ENCODE measurements around the gene OSBP2.

OSBP2 gene

DNA sequence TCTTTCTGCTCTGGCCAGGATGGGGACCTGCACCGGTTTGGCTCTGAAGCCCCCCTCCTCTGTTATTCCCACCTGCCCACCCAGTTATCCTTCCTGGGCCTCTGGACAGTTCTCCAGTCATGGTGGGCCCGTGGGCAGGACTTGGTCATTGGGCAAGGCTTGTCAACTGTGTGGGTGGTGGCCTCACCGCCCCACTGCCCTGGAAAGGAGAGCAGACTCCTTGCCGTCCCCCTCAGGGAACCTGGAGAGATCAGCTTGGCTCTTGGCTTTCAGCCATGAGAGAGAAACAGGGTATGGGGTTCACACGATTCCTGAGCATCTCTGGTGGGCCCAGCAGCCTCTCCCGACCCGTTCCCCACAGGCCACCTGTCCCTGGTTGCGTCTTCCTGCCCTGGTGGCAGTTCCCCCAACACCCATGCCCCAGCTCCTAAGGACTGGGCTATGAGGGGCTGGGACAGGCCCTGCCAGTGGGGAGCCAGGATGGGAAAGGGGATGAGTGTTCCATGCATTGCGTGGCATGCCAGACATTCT, 181.6 kb downstream of the OSBP2 start:
- Mint-ChIP-seq H3K27me3 (no peaks in the 10 kb centered on the region), H3K4me3 (no peak overlapping the region), H3K4me1 (no peaks in the 10 kb centered on the region), H3K27ac (no peak overlapping the region), H3K9me3 (no peaks in the 10 kb centered on the region)
- no peak for DNase-seq
- ATAC-seq: no peak

DNA sequence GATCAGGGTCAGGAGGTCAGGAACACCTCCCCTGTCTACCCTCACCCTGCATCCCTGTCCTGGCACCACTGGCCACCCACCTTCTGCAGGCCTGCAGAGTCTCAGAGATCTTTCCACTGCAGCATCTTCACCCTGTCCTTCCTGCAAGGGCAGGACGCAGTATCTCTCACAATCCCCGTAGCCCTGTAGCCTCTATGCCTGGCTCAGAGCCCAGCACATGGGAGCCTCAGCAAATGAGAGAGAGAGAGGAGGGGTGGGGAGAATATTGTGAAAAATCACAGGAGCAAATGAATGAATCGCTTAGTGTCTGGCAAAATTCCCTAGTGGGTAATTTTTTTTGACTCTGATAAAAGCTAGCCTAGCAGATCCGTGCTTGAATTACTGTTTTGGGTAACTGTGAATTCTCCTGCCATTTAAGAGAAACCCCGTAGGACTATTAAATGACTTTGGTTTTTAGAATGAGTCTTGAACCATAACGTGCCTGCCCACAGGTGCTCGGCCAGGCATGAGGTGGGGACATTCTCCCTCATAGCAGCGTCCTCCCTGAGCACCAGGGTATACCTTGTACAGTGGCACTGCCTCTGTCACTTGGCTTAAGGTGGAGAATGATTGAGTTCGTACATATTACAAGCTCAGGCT, 182.4 kb downstream of the OSBP2 start:
- no peak overlapping the region for H3K4me3 Mint-ChIP-seq
- DNase-seq: no peak
- ATAC-seq: no peak
- H3K9me3 Mint-ChIP-seq: no peaks in the 10 kb centered on the region
- H3K27ac Mint-ChIP-seq: no peak overlapping the region
- no peaks in the 10 kb centered on the region for H3K27me3 Mint-ChIP-seq
- no peaks in the 10 kb centered on the region for H3K4me1 Mint-ChIP-seq

DNA sequence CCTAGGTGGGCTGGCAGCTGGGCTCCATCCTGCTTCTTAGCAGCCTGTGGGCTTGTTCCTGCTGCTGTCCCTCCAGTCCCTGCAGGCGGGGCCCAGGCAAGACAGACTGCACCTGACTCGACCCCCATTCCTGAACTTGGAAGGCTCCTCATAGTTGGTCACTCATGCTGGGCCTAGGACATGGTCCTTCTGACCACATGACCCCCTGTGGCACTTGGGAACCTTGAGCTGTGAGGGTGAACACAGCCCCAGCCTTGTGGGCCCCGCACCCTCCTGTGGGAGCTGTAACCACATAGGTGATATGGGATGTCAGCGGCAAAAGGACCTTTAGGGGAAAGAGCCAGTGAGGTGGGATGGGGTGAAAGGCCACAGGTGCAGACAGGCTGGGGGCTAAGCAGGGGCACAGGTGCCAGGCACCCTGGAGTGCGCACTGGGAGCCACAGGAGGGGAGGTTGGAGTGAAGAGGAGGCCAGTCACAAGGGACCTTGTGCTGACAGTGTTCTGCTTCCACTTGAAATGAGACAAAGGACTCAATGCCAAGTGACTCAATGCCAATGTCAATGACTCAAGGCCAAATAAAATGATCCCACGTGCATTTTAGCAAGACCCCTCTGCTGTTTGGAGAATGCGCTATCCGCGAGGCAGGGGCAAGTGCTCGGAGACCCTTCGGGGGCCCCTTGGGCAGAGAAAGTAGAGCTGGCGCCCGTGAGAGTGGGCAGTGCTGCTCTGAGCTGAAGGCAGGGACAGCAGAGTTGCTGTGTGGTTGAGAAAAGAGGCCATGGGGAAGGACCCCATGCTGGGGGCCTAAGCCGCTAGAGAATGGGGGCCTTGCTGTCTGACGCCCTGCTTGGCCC, 183.2 kb downstream of the OSBP2 start:
- Mint-ChIP-seq H3K27ac (peak overlapping the region; percentile 36 to 52), H3K27me3 (no peaks in the 10 kb centered on the region), H3K9me3 (no peaks in the 10 kb centered on the region), H3K4me3 (no peak overlapping the region), H3K4me1 (no peaks in the 10 kb centered on the region)
- ATAC-seq (no peak), DNase-seq (no peak)

DNA sequence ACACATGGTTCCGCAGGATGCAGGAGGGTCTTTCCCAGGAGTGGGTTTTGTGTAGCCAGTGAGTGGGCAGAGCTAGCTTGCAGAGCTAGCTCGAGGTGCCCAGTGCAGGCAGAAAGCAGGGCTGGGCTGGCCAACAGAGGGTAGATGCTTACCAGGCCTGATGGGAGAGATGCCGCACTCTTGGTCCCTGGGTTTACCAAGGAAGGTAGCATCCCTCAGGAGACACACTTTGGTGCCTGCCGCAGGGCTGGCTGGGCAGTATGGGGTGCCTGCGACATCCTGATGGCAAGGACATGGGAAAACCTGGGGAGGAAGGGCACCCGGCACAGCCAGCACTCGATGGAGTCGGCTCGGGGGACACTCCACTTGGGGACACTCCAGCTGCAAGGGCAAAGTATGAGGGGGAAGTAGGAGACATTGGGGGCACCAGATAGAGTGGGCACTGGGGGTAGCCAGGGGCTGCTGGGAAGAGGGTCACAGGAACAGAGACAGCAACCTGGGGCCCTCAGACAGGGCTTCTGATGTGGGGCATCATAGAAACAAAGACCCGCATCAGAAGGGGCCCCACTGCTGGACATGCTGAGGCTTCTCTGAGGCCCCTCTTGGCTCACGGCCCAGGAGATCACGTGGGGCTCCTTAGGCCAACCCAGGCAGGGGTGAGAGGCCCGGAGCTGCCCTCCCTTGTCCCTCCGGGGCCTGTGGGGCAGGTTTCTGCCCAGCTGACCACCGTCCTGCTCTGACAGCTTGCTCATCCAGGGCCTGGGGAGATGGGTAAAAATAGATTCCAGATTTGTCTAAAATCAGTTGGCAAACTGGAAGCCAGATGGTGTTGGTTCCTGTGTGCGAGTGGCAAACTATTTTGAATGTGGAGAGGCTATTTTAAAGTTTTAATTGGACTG, 184.1 kb downstream of the OSBP2 start:
- ATAC-seq: no peak
- no peak overlapping the region for H3K4me3 Mint-ChIP-seq
- peak overlapping the region in 1 of 2 donors; percentile 35 for H3K27ac Mint-ChIP-seq
- H3K27me3 Mint-ChIP-seq: no peaks in the 10 kb centered on the region
- no peaks in the 10 kb centered on the region for H3K4me1 Mint-ChIP-seq
- no peaks in the 10 kb centered on the region for H3K9me3 Mint-ChIP-seq
- DNase-seq: no peak

DNA sequence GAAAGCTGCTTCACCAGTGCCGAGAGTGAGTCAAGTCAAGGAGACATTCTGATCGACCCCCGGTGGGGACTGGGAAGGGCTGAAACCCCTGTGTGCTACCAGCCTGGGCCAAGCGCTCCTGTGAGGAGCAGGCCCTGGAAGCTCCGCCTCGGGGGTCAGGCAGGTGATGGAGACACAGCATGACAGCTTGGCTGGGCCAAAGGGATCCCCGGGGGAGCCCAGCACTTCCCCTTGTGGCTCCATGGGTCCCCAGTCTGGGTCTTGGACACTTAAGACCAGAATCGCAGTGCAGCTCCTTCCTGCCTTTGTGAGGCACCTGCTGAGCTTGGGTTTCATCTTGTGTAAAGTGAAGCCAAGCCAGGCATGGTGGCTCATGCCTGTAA, 184.7 kb downstream of the OSBP2 start:
- no peaks in the 10 kb centered on the region for H3K27me3 Mint-ChIP-seq
- no peak for DNase-seq
- peak overlapping the region in 1 of 2 donors; percentile 42 for H3K27ac Mint-ChIP-seq
- no peaks in the 10 kb centered on the region for H3K9me3 Mint-ChIP-seq
- H3K4me3 Mint-ChIP-seq: no peak overlapping the region
- ATAC-seq: no peak
- no peaks in the 10 kb centered on the region for H3K4me1 Mint-ChIP-seq

DNA sequence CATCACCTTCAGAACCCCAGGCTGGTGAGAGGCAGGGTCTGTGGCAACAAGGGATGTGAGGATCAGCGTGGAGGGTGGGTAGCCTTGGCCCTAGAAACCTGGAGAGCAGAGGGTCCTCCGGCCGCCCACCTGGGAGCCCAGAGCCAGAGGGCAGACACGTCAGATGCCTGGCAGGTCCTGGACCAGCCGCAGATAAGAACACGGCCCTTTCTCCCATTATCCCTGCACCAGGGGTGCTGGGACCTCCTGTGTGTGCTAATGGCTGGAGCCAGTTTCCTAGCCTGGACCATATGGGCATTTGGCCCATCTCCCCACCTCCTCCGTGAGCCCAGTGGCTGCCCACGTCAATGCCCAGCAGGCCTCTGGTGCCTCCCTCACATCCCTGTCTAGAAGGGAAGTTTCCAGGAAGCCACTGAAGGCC, 185.5 kb downstream of the OSBP2 start:
- Mint-ChIP-seq H3K27me3 (no peaks in the 10 kb centered on the region), H3K27ac (no peak overlapping the region), H3K4me3 (no peak overlapping the region), H3K9me3 (no peaks in the 10 kb centered on the region), H3K4me1 (no peaks in the 10 kb centered on the region)
- ATAC-seq: no peak
- no peak for DNase-seq

DNA sequence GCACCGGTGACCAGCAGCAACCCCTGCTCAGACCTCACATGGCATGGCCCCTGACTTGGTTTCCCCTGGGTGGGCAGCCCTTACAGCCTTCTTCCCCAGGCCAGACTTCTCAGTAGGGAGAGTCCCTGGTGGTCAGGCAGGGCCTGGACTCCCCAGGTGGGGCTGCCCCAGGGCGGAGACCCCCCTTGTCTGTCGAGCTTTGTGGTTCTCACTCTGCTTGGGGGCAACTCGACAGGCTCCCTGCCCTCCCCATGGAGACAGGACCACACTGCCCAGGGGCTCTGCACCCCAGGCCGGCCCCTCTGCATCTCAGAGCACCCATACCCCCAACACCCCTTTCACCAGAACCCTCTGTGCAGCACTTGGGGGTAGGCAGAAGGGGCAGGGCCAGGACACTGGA, 186.2 kb downstream of the OSBP2 start:
- Mint-ChIP-seq H3K4me1 (no peaks in the 10 kb centered on the region), H3K27me3 (no peaks in the 10 kb centered on the region), H3K27ac (no peak overlapping the region), H3K4me3 (no peak overlapping the region), H3K9me3 (no peaks in the 10 kb centered on the region)
- ATAC-seq (no peak), DNase-seq (no peak)

DNA sequence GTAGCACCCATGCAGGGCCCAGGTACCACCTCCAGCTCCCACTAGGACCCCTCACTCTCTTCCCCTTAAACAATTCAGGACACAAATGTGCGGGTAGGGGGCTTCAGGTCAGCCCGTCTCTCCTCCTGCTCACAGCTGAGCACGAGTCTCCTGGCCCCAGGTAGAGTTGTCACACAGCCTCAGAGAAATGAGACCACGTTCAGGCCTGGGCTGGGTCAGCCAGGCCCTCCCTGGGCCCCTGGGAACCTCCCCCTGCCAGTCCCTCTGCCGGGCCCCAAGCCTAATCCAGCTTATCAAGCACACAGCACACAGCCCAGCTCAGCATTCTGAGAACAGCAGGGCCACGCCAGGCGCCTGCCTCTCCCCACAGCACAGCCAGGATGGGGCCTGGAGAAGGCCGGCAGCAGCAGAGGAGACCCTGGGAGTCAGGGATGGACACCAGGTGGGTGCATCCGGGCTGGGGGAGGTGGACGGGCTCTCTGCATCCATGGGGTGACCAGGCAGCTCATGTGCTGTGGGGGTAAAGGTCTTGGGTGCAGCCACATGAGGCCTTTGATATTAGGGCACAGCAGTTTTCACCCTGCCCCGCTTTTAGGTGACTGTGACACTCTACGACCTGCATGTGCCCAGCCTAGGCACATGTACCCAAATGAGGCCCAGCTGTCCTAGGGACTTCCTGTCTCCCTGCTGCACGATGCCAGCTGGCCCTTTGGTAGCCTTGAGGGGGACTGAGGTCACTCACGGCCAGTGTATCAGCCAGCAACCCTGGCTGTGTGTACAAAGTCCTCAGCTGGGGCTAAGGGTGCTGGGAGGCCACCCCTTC, 186.9 kb downstream of the OSBP2 start:
- H3K27ac Mint-ChIP-seq: no peak overlapping the region
- H3K4me1 Mint-ChIP-seq: no peaks in the 10 kb centered on the region
- no peaks in the 10 kb centered on the region for H3K9me3 Mint-ChIP-seq
- ATAC-seq (no peak), DNase-seq (no peak)
- H3K27me3 Mint-ChIP-seq: no peaks in the 10 kb centered on the region
- H3K4me3 Mint-ChIP-seq: no peak overlapping the region

DNA sequence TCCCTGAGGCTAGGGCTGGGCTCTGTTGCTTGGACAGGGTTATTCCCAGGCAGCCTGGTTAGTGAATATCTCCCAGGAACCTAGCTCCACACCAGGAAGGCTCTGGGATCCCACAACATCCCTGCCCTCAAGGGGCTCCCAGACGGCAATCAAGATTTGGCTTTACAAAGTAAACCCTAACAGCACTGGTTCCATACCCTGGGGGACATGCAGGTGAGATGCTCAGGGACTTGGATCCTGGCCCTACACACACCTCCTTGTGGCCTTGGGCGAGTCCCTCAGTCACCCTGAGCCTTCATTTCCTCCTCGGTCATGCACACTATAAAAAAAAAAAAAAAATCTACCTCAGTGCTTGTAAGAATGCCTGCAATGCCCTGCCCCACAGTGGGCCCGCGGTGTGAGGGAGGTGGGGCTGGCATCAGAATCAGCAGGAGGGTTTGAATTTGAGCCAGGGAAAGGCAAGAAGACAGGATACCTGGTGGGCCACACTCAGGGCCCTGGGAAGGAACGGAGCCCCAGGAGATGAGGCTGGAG, 187.6 kb downstream of the OSBP2 start:
- ATAC-seq: no peak
- H3K4me1 Mint-ChIP-seq: no peaks in the 10 kb centered on the region
- H3K9me3 Mint-ChIP-seq: no peaks in the 10 kb centered on the region
- DNase-seq: no peak
- H3K4me3 Mint-ChIP-seq: no peak overlapping the region
- no peak overlapping the region for H3K27ac Mint-ChIP-seq
- H3K27me3 Mint-ChIP-seq: no peaks in the 10 kb centered on the region

DNA sequence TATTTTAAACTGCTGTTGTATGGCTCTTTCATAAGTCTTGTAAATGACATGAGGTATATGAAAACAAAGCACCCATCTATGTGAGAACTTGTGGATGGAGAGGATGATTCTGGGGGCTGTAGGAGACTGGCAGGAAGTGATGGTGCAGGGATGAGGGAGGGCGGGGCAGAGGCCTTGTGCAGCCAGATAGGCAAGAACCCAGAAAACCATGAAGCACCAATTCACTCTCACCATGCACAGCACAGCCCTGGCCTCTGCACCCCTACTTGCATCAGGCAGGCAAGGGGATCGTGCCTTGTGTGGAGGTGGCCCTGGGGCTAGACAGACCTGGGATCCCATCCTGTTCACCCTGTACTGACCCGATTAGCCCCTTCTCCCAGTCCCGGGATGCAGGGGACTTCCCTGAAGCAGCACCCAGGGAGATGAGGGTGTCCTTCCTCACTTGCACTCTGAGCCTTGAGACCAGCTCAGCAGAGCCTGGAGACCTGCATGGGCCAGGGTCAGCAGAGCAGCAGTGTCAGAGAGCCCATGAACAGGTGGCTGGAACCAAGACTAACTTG, 188.4 kb downstream of the OSBP2 start:
- no peaks in the 10 kb centered on the region for H3K27me3 Mint-ChIP-seq
- no peak for ATAC-seq
- H3K4me3 Mint-ChIP-seq: no peak overlapping the region
- H3K9me3 Mint-ChIP-seq: no peaks in the 10 kb centered on the region
- H3K27ac Mint-ChIP-seq: peak overlapping the region in 1 of 2 donors; percentile 48
- no peak for DNase-seq
- H3K4me1 Mint-ChIP-seq: no peaks in the 10 kb centered on the region

DNA sequence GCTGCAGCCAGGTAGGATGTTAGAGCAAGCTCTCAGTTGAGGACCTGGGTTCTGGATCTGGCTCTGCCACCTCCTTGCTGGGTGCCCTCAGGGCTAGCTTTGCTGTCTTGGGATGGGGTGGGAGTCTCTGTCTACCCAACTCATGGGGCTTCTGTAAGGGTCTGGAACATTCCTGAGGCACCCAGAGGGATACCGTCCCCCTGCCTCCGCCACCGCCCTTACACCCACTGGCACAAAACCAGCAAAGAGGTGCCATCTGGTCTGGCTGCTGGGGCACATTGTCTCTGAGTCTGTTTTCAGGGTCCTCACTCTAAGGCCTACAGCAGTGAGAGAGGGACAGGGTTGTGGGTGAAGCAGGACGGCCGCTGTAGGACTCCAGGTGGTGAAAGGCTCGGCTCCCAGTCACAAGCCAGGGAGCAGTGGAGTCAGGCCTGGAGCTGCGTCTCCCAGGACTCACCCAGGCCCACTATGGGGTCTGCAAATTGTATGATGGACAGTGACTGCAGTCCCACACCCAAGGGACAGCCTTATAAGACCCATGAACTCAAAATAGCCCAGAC, 189.0 kb downstream of the OSBP2 start:
- Mint-ChIP-seq H3K4me3 (no peak overlapping the region), H3K27ac (no peak overlapping the region), H3K9me3 (no peaks in the 10 kb centered on the region), H3K27me3 (no peaks in the 10 kb centered on the region), H3K4me1 (no peaks in the 10 kb centered on the region)
- ATAC-seq: no peak
- no peak for DNase-seq

DNA sequence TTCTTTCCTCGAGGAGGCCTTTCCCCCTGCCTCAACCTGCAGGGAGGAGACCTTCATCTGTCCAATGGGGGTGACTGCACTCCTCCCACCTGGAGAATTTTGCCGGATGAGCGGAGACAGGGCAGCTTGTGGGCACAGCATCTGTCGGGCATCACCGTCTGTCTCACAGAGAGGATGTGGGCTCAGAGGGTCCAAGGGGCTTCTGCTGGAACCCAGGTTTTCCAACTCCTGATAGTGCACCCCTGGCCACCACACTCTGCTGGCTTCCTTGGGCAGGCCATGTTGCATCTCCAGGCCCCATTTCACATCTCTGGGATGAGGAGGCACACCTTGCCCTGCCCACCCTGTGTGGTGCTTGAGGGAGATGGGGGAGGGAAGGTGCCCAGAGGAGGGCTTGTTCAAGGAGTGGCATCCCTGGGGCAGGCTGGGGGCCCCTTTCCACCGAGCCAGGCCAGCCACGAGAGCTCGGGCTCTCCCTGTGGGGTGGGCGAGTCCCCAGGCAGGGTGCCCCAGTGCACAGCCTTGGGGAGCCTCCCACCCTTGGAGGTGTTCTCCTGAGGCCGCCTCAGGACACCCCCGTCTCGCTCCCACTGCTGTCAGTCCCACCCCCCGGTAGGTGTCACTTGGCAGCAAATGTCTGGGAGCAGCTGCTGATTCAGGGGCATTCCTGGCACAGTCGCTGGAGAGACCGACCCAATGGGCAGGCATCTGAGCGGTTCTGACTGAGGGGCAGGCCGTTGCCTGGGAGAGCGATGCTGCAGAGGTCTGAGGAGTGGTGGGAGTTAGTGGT, 189.7 kb downstream of the OSBP2 start:
- Mint-ChIP-seq H3K27me3 (no peaks in the 10 kb centered on the region), H3K9me3 (no peaks in the 10 kb centered on the region), H3K27ac (peak overlapping the region; percentile 61 to 87), H3K4me1 (no peaks in the 10 kb centered on the region), H3K4me3 (no peak overlapping the region)
- ATAC-seq: no peak
- no peak for DNase-seq

DNA sequence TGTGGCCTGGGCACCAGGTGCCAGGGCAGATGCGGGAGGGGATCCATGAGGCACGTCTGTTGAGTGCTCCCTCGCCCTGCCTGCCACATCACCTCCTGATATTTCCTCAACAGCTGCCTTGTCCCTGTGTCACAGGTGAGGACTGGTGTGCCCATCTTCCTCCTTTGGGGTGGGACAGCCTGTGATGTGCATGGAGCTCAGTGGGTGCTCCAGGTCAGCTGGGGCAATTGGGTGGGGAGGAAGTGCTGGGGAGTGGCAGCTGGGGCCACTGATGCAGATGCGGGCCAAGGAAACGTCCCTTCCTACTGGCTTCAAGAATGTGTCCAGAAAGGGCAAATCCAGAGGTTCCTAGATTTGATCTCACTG, 190.3 kb downstream of the OSBP2 start:
- peak overlapping the region in 1 of 2 donors; percentile 34 for H3K27ac Mint-ChIP-seq
- no peak for DNase-seq
- no peaks in the 10 kb centered on the region for H3K9me3 Mint-ChIP-seq
- ATAC-seq: no peak
- no peaks in the 10 kb centered on the region for H3K4me1 Mint-ChIP-seq
- no peaks in the 10 kb centered on the region for H3K27me3 Mint-ChIP-seq
- H3K4me3 Mint-ChIP-seq: no peak overlapping the region

DNA sequence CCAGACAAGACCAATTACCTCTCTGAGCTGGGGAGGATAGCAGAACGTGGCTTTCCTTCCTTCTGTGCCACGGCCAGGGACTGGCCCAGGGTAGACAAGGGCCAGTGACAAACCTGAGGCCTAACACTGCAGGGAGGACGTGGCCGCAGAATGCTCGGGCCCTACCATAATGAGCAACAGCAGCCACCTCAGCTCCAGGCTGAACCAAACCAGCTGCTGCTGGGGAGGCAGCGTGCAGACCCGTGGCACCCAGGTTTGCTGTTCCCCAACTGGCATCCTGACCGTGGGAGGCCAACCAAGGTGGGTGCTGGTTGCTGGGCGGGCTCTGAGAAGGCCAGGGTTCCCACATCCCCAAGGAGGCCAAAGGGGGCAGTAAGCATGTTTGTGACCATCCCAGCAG, 190.9 kb downstream of the OSBP2 start:
- Mint-ChIP-seq H3K27me3 (no peaks in the 10 kb centered on the region), H3K9me3 (no peaks in the 10 kb centered on the region), H3K27ac (peak overlapping the region in 1 of 2 donors; percentile 31), H3K4me1 (no peaks in the 10 kb centered on the region), H3K4me3 (no peak overlapping the region)
- DNase-seq (no peak), ATAC-seq (no peak)

Data from stimulated activated naive CD8-positive, alpha-beta T cell treated with anti-CD3 and anti-CD28 coated beads, Interleukin-15, amount 100 ng/mL, for 72 hours (primary cell).